Osteocyte (in vitro differentiated cells): Measurements from ENCODE around the gene DRD3. TPM values are rescaled to one million over a fixed set of nuclear protein-coding genes. Genes with fewer than 3 reads are reported as not detected.

Experiments used
- DNase-seq: peaks from one replicate; pipeline ENCODE4 v3.0.0; 2021; ENCODE audit warnings: mixed read lengths; ENCODE audit not compliant: unreplicated experiment; ENCODE audit errors: extremely low spot score
- H3K27ac Mint-ChIP-seq: one replicate; pipeline ENCODE4 v1.8.0; 2021; ENCODE audit warnings: mild to moderate bottlenecking, mixed read lengths; ENCODE audit not compliant: unreplicated experiment
- H3K27me3 Mint-ChIP-seq: one replicate; pipeline ENCODE4 v1.8.0; 2021; ENCODE audit warnings: mixed read lengths; ENCODE audit not compliant: unreplicated experiment
- H3K36me3 Mint-ChIP-seq: one replicate; pipeline ENCODE4 v1.8.0; 2021; ENCODE audit warnings: mixed read lengths; ENCODE audit not compliant: unreplicated experiment
- H3K4me1 Mint-ChIP-seq: one replicate; pipeline ENCODE4 v1.8.0; 2021; ENCODE audit warnings: mixed read lengths; ENCODE audit not compliant: unreplicated experiment
- H3K4me3 Mint-ChIP-seq: one replicate; pipeline ENCODE4 v1.8.0; 2021; ENCODE audit warnings: mild to moderate bottlenecking, moderate library complexity, mixed read lengths; ENCODE audit not compliant: unreplicated experiment
- H3K9me3 Mint-ChIP-seq: one replicate; pipeline ENCODE4 v1.8.0; 2021; ENCODE audit warnings: mixed read lengths; ENCODE audit not compliant: unreplicated experiment
- CTCF ChIP-seq: fragments of 200-600 bp; sonication (generic); IDR thresholded peaks from 2 replicates; pipeline ENCODE4 v1.5.0; 2021; ENCODE audit warnings: antibody characterized with exemption, mild to moderate bottlenecking, moderate library complexity
- total RNA-seq: library from RNA; stranded (reverse); gene quantifications from 2 replicates; pipeline ENCODE4 v1.2.1, GENCODE V29; 2021

Gene DRD3
- total RNA-seq, 1 donor from 2014 or later: not detected

DNA sequence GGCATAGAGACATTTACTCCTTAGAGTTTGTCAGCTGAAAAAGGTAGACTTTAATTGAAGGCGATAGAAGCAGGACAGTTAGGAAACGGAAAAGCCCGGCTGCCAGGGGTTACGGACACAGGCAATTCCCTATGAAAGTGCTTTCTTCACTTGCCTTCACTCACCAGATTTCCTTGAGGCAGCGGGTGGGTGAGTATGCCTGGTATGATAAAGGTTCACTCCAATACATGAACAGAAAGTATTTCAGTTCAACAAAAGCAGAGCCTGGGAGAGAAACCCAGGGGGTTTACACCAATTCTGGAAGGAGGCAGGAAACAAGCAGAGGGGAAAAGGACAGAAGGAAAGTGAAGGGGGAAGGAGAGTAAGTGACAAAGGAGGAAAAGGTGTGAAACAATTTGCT lies 68.4 kb downstream of the DRD3 start:
- Mint-ChIP-seq H3K27ac (no peak overlapping the region), H3K9me3 (no peaks in the 10 kb centered on the region), H3K27me3 (peaks cover 20% of the 10 kb centered on the region), H3K4me1 (peaks cover 5% of the 10 kb centered on the region), H3K4me3 (no peak overlapping the region), H3K36me3 (no peaks in the 10 kb centered on the region)
- no peak for DNase-seq
- no peak for TF ChIP-seq CTCF

DNA sequence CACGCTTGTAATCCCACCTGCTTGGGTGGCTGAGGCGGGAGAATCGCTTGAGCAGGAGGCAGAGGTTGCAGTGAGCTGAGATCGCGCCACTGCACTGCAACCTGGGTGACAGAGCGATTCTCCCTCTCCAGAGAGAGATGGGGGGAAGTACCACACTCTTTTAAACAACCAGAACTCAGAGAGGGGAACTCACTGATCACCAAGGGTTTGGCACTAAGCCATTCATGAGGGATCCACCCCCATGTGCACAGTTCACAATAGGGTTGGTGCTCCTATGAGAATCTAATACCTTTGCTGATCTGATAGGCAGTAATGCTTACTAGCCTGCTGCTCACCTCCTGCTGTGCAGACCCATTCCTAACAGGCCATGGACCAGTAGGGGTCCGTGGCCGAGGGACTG lies 70.7 kb downstream of the DRD3 start:
- TF ChIP-seq CTCF: no peak
- Mint-ChIP-seq H3K4me1 (peaks cover 5% of the 10 kb centered on the region), H3K4me3 (no peak overlapping the region), H3K9me3 (no peaks in the 10 kb centered on the region), H3K36me3 (no peaks in the 10 kb centered on the region), H3K27ac (no peak overlapping the region), H3K27me3 (peaks cover 20% of the 10 kb centered on the region)
- no peak for DNase-seq

DNA sequence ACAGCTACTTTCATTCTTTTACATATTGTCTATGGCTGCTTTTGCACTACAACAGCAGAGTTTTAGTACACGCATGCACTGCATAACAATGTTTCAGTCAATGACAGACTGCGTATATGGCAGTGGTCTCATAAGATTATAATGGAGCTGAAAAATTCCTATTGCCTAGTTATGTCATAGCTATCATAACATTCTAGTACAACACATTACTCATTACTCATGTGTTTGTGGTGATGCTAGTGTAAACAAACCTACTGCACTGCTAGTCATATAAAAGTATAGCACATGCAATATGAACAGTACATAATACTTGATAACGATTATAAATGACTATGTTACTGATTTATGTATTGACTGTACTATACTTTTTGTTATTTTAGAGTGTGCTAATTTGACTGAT lies 74.4 kb downstream of the DRD3 start:
- Mint-ChIP-seq H3K9me3 (no peaks in the 10 kb centered on the region), H3K27me3 (peaks cover 18% of the 10 kb centered on the region), H3K36me3 (no peaks in the 10 kb centered on the region), H3K27ac (no peak overlapping the region), H3K4me3 (no peak overlapping the region), H3K4me1 (no peaks in the 10 kb centered on the region)
- TF ChIP-seq CTCF: no peak
- no peak for DNase-seq

- H3K27me3 Mint-ChIP-seq: peaks cover 16% of the 10 kb centered on the region
- no peaks in the 10 kb centered on the region for H3K9me3 Mint-ChIP-seq
- no peak overlapping the region for H3K4me3 Mint-ChIP-seq
- no peak for DNase-seq
- no peak overlapping the region for H3K27ac Mint-ChIP-seq
- no peaks in the 10 kb centered on the region for H3K36me3 Mint-ChIP-seq
- no peak for TF ChIP-seq CTCF
- no peaks in the 10 kb centered on the region for H3K4me1 Mint-ChIP-seq
These were observed 75.0 kb downstream of the DRD3 start for GRCh38 chr3:114103858-114104257.

DNA sequence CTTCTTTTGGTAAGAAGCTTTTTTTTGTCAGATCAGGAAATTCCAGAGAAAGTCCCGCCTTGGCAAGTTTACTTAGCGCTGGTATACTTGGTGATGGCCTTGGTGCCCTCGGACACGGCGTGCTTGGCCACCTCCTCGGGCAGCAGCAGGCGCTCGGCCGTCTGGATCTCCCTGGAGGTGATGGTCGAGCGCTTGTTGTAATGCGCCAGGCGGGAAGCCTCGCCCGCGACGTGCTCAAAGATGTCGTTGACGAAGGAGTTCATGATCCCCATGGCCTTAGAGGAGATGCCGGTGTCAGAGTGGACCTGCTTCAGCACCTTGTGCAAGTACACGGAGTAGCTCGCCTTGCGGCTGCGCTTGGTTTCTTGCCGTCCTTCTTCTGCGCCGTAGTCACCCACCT lies 75.7 kb downstream of the DRD3 start:
- Mint-ChIP-seq H3K4me1 (no peaks in the 10 kb centered on the region), H3K9me3 (no peaks in the 10 kb centered on the region), H3K27ac (no peak overlapping the region), H3K4me3 (no peak overlapping the region), H3K36me3 (no peaks in the 10 kb centered on the region), H3K27me3 (peaks cover 16% of the 10 kb centered on the region)
- no peak for DNase-seq
- no peak for TF ChIP-seq CTCF
